Dendritic cell treated with granulocyte-macrophage colony-stimulating factor and Interleukin-4, amounts not matched to agents 40 ng/mL and 50 ng/mL, for 4 days (primary cell): ENCODE measurements around the gene ZDHHC11B.
"Not testable (repeated sequence)": the region's sequence is repeated elsewhere in the genome, so short reads cannot be mapped to it uniquely, and the experiment has no call there.

Experiments used
- H3K27ac Mint-ChIP-seq: one replicate; pipeline ENCODE4 v1.8.0; 2022; ENCODE audit warnings: mild to moderate bottlenecking, mixed read lengths
- H3K27me3 Mint-ChIP-seq: one replicate; pipeline ENCODE4 v1.8.0; 2022; ENCODE audit warnings: mild to moderate bottlenecking, mixed read lengths
- H3K36me3 Mint-ChIP-seq: one replicate; pipeline ENCODE4 v1.8.0; 2022; ENCODE audit warnings: low read depth, mixed read lengths
- H3K4me1 Mint-ChIP-seq: one replicate; pipeline ENCODE4 v1.8.0; 2022; ENCODE audit warnings: low read depth, mixed read lengths
- H3K4me3 Mint-ChIP-seq: one replicate; pipeline ENCODE4 v1.8.0; 2022; ENCODE audit warnings: mild to moderate bottlenecking, moderate library complexity, mixed read lengths
- H3K9me3 Mint-ChIP-seq: one replicate; pipeline ENCODE4 v1.8.0; 2022; ENCODE audit warnings: mixed read lengths
- intact Hi-C: fragments of 100-400 bp; cut with micrococcal nuclease; formaldehyde crosslinking; loops from one replicate; pipeline ENCODE4 v1.15.0; 2022

Gene ZDHHC11B

GRCh38 chr5:758698-759053 lies 25.9 kb downstream of the ZDHHC11B start:
- Mint-ChIP-seq H3K9me3 (no peaks in the 10 kb centered on the region), H3K27me3 (peaks cover 7% of the 10 kb centered on the region), H3K27ac (no peak overlapping the region), H3K4me1 (no peaks in the 10 kb centered on the region), H3K4me3 (no peak overlapping the region), H3K36me3 (no peaks in the 10 kb centered on the region)
- intact Hi-C loops: no loop called here

DNA sequence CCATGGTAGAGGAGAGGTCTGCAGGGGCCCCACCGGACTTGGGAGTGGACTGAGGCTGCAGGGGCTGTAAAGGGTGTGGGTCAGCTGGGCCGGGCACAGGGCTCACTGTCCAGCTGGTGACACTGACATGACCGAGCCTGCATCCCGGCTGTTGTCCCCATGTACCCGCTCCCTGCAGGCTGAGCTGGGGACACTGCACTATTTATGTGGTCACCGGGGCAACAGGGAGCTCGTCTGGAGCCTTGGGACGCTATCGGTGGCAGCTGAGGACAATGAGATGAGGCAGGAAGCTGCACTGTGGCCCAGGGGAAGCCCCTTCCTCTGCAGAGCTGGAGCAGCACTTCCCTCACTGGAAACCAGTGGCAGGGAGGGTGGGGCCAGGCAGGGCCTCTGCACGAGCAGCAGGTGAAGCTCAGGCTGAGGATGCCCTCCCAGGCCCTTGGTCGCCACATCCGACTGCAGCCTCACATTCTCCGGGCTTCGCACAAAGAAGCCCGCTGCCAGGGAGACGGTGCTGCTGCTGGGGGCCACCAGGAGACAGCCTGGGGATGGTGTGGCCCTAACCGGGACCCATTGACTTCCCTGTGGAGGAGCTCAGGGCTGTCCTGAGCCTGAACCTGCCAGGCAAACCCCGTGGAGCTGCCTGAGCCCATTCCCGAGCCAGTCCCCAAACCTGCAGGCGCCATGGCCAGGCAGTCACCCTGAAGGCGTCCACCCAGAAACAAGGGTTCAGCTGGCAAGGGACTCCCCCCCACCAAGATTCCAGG lies 26.4 kb downstream of the ZDHHC11B start:
- no peaks in the 10 kb centered on the region for H3K9me3 Mint-ChIP-seq
- no peak overlapping the region for H3K27ac Mint-ChIP-seq
- intact Hi-C loops: no loop called here
- H3K4me3 Mint-ChIP-seq: no peak overlapping the region
- H3K4me1 Mint-ChIP-seq: no peaks in the 10 kb centered on the region
- H3K27me3 Mint-ChIP-seq: peaks cover 7% of the 10 kb centered on the region
- H3K36me3 Mint-ChIP-seq: no peaks in the 10 kb centered on the region

DNA sequence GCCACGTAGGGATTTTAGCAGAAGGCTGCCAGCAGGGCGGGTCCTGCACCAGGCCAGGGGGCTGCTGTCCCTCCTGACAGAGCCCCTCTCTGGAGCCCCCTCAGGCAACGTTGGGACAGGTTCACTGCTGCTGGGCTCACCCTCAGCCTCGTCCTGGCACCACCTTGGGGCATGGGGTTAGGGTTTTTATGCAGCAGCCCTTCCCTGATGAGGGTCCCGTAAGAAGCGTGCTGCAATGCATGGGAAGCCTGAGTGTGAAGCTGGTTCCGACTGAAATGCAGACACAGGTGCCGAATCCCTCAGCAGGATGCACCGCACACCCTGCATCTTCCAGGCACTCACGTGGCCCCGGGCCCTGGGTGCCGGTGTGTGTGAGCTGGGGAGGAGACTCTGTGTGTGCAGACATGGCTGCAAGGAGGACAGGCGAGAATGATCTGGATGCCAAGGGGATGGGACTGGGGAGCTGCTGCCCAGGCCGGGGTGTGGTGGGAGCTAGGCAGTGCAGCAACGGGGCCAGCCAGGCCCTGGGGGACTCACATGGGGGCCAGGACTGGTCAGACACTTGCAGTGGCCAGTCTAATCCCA lies 27.1 kb downstream of the ZDHHC11B start:
- Mint-ChIP-seq H3K27ac (no peak overlapping the region), H3K36me3 (no peaks in the 10 kb centered on the region), H3K9me3 (no peaks in the 10 kb centered on the region), H3K4me1 (no peaks in the 10 kb centered on the region), H3K4me3 (no peak overlapping the region), H3K27me3 (peaks cover 7% of the 10 kb centered on the region)
- intact Hi-C loops: no loop called here

DNA sequence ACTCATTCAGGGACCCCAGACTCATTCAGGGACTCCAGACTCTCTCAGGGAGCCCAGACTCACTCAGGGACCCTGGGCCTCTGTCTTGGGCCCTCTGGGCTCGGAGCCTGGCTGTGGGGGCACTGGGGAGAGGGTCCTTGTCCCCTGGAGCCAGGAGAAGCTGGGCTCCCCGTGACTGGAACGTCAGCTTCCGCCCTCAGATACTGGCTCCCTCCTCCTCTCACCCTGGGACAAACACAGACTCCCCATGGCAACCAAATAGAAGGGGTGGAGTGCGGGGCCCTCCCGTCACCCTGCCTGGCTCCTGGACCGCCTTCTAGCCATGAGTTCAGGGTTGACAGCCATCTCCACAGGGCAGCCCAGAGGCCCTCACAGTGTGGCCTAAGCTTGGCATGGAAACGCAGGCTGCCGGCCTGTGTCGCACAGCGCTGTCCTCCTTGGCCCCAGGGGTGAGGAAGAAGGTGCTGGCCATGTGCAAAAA lies 27.6 kb downstream of the ZDHHC11B start:
- intact Hi-C loops: no loop called here
- H3K4me3 Mint-ChIP-seq: no peak overlapping the region
- H3K27me3 Mint-ChIP-seq: peaks cover 6% of the 10 kb centered on the region
- no peaks in the 10 kb centered on the region for H3K9me3 Mint-ChIP-seq
- H3K36me3 Mint-ChIP-seq: no peaks in the 10 kb centered on the region
- H3K27ac Mint-ChIP-seq: no peak overlapping the region
- H3K4me1 Mint-ChIP-seq: no peaks in the 10 kb centered on the region

DNA sequence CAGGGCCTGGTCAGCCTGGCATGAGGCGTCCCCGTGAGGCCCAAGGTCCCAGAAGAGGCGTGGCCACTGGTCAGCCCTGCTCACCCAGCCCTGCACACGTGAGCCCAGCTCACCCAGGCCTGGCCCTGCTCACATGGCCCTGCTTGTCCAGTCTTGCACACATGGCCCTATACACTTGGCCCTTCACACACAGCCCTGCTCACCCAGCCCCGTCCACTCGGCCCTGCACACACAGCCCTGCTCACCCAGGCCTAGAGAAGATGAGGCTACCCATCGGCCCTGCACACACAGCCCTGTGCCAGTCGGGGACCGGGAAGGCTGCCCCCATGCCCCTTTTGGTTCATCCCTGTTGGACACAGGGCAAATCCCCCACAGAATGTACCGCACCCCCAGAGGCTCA lies 28.4 kb downstream of the ZDHHC11B start:
- Mint-ChIP-seq H3K4me1 (no peaks in the 10 kb centered on the region), H3K27me3 (peaks cover 5% of the 10 kb centered on the region), H3K36me3 (no peaks in the 10 kb centered on the region), H3K27ac (no peak overlapping the region), H3K4me3 (no peak overlapping the region), H3K9me3 (no peaks in the 10 kb centered on the region)
- intact Hi-C loops: no loop called here

DNA sequence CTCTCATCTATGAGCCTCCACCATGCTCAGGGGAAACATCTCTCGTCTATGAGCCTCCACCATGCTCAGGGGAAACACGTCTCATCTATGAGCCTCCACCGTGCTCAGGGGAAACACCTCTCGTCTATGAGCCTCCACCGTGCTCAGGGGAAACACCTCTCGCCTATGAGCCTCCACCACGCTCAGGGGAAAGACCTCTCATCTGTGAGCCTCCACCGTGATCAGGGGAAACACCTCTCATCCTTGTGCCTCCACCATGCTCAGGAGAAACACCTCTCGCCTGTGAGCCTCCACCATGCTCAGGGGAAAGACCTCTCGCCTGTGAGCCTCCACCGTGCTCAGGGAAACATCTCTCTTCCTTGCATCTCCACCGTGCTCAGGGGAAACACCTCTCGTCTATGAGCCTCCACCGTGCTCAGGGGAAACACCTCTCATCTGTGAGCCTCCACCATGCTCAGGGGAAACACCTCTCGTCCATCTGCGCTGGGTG lies 30.3 kb downstream of the ZDHHC11B start:
- H3K27ac Mint-ChIP-seq, H3K4me3 Mint-ChIP-seq, intact Hi-C loops, H3K9me3 Mint-ChIP-seq, H3K4me1 Mint-ChIP-seq, H3K36me3 Mint-ChIP-seq, H3K27me3 Mint-ChIP-seq: not testable (repeated sequence)

DNA sequence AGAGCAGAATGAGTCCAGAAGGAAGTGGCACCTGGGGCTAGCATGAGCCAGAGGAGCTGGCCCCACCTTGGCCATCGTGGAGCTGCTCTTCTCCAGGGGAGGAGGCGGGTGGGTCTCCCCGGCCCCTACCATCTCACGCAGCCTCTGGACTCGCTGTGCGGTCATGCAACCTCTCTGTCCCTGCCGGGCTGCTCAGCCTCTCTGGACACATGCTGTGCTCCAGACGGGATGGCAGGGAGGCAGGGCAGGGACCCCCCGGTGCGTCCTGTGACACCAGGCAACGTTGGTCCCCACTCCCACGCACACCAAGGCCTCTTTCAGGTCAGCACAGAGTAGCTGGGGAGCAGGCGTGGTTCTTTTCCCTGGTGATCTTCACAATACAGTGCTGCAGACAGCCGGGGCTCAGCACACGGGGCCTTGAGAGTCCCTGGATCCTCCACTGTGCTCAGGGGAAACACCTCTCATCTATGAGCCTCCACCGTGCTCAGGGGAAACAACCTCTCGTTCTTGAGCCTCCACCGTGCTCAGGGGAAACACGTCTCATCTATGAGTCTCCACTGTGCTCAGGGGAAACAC lies 30.9 kb downstream of the ZDHHC11B start:
- H3K36me3 Mint-ChIP-seq, H3K27ac Mint-ChIP-seq, H3K9me3 Mint-ChIP-seq, H3K4me1 Mint-ChIP-seq, H3K27me3 Mint-ChIP-seq, intact Hi-C loops, H3K4me3 Mint-ChIP-seq: not testable (repeated sequence)

GRCh38 chr5:752532-753115 lies 31.9 kb downstream of the ZDHHC11B start:
- intact Hi-C loops, H3K4me1 Mint-ChIP-seq, H3K4me3 Mint-ChIP-seq, H3K27me3 Mint-ChIP-seq, H3K9me3 Mint-ChIP-seq, H3K27ac Mint-ChIP-seq, H3K36me3 Mint-ChIP-seq: not testable (repeated sequence)

DNA sequence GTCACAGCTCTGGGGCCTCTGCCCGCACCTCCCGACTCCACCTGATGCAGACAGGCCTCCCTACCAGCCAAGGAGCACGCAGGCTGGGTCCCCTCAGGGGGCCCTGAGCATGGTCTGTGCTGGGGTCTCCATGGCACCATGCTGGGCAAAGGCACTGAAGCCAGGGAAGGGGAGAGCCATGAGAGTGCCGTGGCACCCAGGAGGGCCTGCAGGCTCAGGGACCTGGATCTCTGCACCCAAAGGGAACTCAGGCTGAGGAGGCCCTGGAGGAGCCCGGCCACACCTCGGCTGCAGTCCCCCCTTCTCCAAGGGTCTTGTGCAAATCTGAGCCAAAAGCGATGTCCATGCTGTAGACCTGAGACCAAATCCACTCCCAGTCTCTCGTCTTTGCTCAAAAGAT lies 32.5 kb downstream of the ZDHHC11B start:
- H3K27ac Mint-ChIP-seq, intact Hi-C loops, H3K36me3 Mint-ChIP-seq, H3K27me3 Mint-ChIP-seq, H3K4me1 Mint-ChIP-seq, H3K9me3 Mint-ChIP-seq, H3K4me3 Mint-ChIP-seq: not testable (repeated sequence)

GRCh38 chr5:751496-751895 lies 33.0 kb downstream of the ZDHHC11B start:
- intact Hi-C loops: no loop called here
- Mint-ChIP-seq H3K9me3 (no peaks in the 10 kb centered on the region), H3K36me3 (no peaks in the 10 kb centered on the region), H3K27ac (no peak overlapping the region), H3K4me3 (no peak overlapping the region), H3K27me3 (no peaks in the 10 kb centered on the region), H3K4me1 (no peaks in the 10 kb centered on the region)

DNA sequence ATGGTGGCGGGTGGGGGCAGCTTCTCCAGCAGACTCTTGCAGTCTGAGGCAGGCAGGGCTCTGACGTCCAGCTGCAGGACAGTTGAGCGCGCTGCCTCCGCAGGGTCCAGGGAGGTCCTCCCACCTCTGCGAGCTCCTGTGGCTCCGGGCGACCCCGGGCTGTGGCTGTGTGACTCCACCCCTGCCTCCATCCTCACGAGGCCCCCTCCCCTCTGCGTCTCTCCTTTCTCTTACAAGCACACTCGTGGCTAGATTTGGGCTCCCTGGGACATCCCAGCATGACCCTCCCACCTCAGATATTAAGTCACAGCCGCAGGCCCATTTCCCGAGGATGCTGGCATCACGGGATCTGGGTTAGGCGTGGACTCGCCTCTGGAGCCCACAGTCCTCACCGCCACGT lies 34.3 kb downstream of the ZDHHC11B start:
- H3K36me3 Mint-ChIP-seq, H3K4me3 Mint-ChIP-seq, H3K27me3 Mint-ChIP-seq, H3K4me1 Mint-ChIP-seq, H3K9me3 Mint-ChIP-seq, H3K27ac Mint-ChIP-seq, intact Hi-C loops: not testable (repeated sequence)

GRCh38 chr5:749101-749670 lies 35.3 kb downstream of the ZDHHC11B start:
- Mint-ChIP-seq H3K27ac (no peak overlapping the region), H3K9me3 (no peaks in the 10 kb centered on the region), H3K4me3 (no peak overlapping the region), H3K36me3 (no peaks in the 10 kb centered on the region), H3K27me3 (no peaks in the 10 kb centered on the region), H3K4me1 (no peaks in the 10 kb centered on the region)
- intact Hi-C loops: no loop called here

- H3K4me1 Mint-ChIP-seq, H3K27me3 Mint-ChIP-seq, intact Hi-C loops, H3K36me3 Mint-ChIP-seq, H3K4me3 Mint-ChIP-seq, H3K27ac Mint-ChIP-seq, H3K9me3 Mint-ChIP-seq: not testable (repeated sequence)
Measured at GRCh38 chr5:748011-748980, 36.2 kb downstream of the ZDHHC11B start.
